ENCODE results near the gene CDYL2. TPM values are rescaled to one million over a fixed set of nuclear protein-coding genes. Genes with fewer than 3 reads are reported as not detected.

The CDYL2 gene
- total RNA-seq, 1 donor from 2014 or later, result 5.4 TPM

DNA sequence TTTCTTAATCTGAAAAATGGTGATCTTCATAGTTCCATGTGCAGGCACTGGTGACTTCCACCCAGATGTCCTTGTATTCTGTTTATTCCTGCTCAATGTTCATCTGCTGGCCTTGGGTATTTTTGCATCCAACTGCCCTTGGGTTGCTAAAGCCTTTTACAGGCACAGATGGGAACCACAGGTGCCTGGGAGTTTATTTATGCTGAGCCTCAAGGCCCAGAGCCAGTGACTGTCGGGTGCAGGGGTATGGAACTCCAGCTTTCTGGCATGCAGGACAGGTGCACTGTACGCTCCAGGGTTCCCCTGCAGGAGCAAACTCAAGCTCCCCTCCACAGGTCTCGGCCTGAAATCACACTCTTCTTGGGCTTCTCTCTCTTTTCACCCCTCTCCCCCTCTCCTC lies 241.3 kb downstream of the CDYL2 start:
- TF ChIP-seq, protein P1, sequence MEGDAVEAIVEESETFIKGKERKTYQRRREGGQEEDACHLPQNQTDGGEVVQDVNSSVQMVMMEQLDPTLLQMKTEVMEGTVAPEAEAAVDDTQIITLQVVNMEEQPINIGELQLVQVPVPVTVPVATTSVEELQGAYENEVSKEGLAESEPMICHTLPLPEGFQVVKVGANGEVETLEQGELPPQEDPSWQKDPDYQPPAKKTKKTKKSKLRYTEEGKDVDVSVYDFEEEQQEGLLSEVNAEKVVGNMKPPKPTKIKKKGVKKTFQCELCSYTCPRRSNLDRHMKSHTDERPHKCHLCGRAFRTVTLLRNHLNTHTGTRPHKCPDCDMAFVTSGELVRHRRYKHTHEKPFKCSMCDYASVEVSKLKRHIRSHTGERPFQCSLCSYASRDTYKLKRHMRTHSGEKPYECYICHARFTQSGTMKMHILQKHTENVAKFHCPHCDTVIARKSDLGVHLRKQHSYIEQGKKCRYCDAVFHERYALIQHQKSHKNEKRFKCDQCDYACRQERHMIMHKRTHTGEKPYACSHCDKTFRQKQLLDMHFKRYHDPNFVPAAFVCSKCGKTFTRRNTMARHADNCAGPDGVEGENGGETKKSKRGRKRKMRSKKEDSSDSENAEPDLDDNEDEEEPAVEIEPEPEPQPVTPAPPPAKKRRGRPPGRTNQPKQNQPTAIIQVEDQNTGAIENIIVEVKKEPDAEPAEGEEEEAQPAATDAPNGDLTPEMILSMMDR (conservative IDR thresholded peaks at IDR 0.05; ENCODE audit: low read depth, low read length), result no peak
- DNase-seq (ENCODE audit: low read depth), result no peak
- H3K4me3 ChIP-seq (ENCODE audit: low read depth, low read length), result no peak overlapping the region

DNA sequence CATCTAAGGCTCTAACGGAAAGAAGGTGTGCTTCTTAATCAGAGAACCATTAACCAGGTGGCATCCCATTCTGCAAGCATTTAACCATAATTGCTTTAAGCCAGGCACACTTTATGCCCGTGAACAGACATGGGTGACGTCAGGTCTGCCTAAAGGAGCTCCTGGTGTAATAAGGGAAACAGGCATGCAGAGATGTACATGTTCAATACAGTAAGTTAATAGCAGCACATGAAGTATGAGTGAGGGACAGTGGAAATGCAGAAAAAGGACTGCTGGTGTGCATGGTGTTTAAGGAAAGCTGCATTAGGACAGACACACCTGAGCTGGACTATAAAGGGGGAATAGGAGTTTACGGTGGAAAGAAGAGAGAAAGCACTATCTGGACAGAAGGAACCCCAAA lies 245.0 kb downstream of the CDYL2 start:
- no peak for DNase-seq (ENCODE audit: low read depth)
- H3K4me3 ChIP-seq (ENCODE audit: low read depth, low read length), result no peak overlapping the region
- TF ChIP-seq, protein P1 (conservative IDR thresholded peaks at IDR 0.05; ENCODE audit: low read depth, low read length), result no peak

DNA sequence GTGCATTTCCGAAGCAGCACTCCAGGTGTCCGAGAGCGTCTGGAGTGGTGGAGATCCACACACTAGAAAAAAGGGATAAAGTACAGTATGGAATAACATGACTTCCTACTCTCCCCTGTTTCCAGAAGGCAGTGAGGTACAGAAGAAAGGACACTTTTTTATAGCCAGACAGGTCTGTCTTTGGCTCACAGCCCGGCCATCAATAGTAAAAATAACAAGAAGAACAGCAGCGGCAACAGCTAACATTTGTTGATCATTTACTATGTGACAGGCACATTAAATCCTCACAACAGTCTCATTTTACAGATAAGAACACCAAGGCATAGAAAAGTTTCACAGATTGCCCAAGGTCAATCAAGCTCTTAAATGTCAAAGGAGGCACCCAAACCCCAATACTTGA lies 247.4 kb downstream of the CDYL2 start:
- TF ChIP-seq, protein P1 (conservative IDR thresholded peaks at IDR 0.05; ENCODE audit: low read depth, low read length), result no peak
- no peak for DNase-seq (ENCODE audit: low read depth)
- H3K4me3 ChIP-seq (ENCODE audit: low read depth, low read length), result no peak overlapping the region

DNA sequence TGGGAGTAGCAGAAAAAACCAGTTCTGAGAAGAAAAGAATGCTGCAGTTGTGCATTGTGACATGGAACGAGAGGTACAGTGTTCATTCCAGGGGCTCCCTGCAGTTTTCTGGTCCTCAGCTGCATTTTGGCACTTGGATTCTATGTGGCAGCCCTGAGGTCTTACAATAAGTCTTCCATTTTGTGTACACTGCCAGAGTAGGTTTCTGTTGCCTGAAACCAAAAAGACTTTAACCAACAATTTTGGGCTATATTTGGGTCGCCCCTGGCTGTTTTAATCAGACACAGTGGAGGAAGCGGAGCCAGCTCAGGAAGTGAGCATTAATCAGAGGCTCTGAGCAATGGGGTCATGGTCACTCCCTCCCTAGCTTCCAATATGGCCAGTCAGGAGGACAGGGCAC lies 247.9 kb downstream of the CDYL2 start:
- TF ChIP-seq, protein P1 (conservative IDR thresholded peaks at IDR 0.05; ENCODE audit: low read depth, low read length), result no peak
- no peak overlapping the region for H3K4me3 ChIP-seq (ENCODE audit: low read depth, low read length)
- no peak for DNase-seq (ENCODE audit: low read depth)

DNA sequence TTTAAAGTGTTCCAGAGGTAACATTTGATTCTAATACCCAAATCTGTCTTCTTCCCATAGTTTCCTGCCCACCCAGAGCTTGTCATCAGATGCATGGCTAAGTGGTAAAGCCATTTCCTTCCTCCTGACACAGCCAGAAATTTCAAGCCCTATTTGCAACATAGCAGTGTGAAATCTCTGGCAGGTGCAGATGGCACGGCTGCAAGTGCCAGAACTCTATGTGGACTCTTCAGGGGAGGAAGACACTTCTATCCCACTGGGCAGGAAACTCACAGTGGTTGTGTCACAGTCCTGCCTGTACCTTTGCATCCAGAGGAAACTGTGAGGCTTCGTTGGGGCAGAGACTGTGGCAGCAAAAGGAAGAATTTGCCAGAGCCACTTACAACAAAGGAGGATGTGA lies 250.4 kb downstream of the CDYL2 start:
- TF ChIP-seq, protein P1 (conservative IDR thresholded peaks at IDR 0.05; ENCODE audit: low read depth, low read length), result no peak
- no peak overlapping the region for H3K4me3 ChIP-seq (ENCODE audit: low read depth, low read length)
- no peak for DNase-seq (ENCODE audit: low read depth)

DNA sequence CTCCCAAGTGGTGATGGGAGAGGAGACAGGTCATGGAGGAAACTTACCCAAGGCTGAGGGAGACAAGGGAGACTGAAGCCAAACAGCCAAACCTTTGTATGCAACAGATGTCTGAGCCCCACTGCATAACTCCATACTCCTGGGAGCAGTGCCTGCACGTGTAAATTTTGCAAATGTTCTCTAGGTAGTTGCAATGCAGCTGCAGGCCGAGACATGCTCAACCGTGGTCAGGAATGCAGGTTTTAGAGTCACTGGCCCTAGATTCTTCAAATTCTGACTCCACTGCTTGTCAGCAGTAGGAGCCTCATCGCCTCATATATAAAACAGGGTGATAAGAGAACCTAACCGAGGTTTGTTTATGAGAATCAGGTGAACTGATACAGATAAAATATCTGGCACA lies 252.1 kb downstream of the CDYL2 start:
- no peak for DNase-seq (ENCODE audit: low read depth)
- H3K4me3 ChIP-seq (ENCODE audit: low read depth, low read length), result no peak overlapping the region

More for the DNA sequence above, 252.1 kb downstream of the CDYL2 start:
- TF ChIP-seq, protein P1 (conservative IDR thresholded peaks at IDR 0.05; ENCODE audit: low read depth, low read length), result no peak

Other genes with a start within 250 kb of the CDYL2 start
- gene CMC2, start 202.3 kb upstream of the CDYL2 start, total RNA-seq, result 96.3 and 114 TPM in 2 replicates
- 49.2 and 91.8 TPM in 2 replicates for gene CENPN, start 202.6 kb upstream of the CDYL2 start, total RNA-seq
- 21.2 and 30.5 TPM in 2 replicates for gene ATMIN, start 231.2 kb upstream of the CDYL2 start, total RNA-seq

Data from epithelial cell of proximal tubule (primary cell).